ENCODE measurements around the gene GALM.
A peak's percentile ranks its signal among the peaks of the same experiment; 100 is the strongest.
"Not testable (repeated sequence)": the region's sequence is repeated elsewhere in the genome, so short reads cannot be mapped to it uniquely, and the experiment has no call there.

GALM gene

GRCh38 chr2:38665854-38666555 is at the start of gene GALM:
Gene GALM, plus strand, starts transcription at chr2:38666114. Its CDS starts 48 bp downstream, at chr2:38666162.
- DNase-seq (ENCODE audit: extremely low spot score, insufficient read length, low read depth) (peak; percentile 32), FAIRE-seq (peak; percentile 79)

GRCh38 chr2:38617301-38617700 is 48.6 kb upstream of the GALM start:
- DNase-seq (ENCODE audit: extremely low spot score, insufficient read length, low read depth) (no peak), FAIRE-seq (no peak)

- FAIRE-seq: peak; percentile 29
- DNase-seq (ENCODE audit: extremely low spot score, insufficient read length, low read depth): no peak
Observed at GRCh38 chr2:38619458-38620164, 46.3 kb upstream of the GALM start.

- no peak for FAIRE-seq
- no peak for DNase-seq (ENCODE audit: extremely low spot score, insufficient read length, low read depth)
Observed at GRCh38 chr2:38620282-38620977, 45.5 kb upstream of the GALM start.

GRCh38 chr2:38621018-38621417 is 44.9 kb upstream of the GALM start:
- DNase-seq (ENCODE audit: extremely low spot score, insufficient read length, low read depth) (no peak), FAIRE-seq (no peak)

GRCh38 chr2:38622210-38622609 is 43.7 kb upstream of the GALM start:
- DNase-seq (ENCODE audit: extremely low spot score, insufficient read length, low read depth) (no peak), FAIRE-seq (no peak)

GRCh38 chr2:38626326-38627035 is 39.4 kb upstream of the GALM start:
- FAIRE-seq (no peak), DNase-seq (ENCODE audit: extremely low spot score, insufficient read length, low read depth) (no peak)

- DNase-seq (ENCODE audit: extremely low spot score, insufficient read length, low read depth): no peak
- FAIRE-seq: no peak
Observed at GRCh38 chr2:38627391-38627790, 38.5 kb upstream of the GALM start.

GRCh38 chr2:38629684-38630083 is 36.2 kb upstream of the GALM start:
- FAIRE-seq: no peak
- no peak for DNase-seq (ENCODE audit: extremely low spot score, insufficient read length, low read depth)

- FAIRE-seq: peak; percentile 49
- no peak for DNase-seq (ENCODE audit: extremely low spot score, insufficient read length, low read depth)
Observed at GRCh38 chr2:38631976-38632375, 33.9 kb upstream of the GALM start.

- no peak for FAIRE-seq
- no peak for DNase-seq (ENCODE audit: extremely low spot score, insufficient read length, low read depth)
Observed at GRCh38 chr2:38632980-38633379, 32.9 kb upstream of the GALM start.

- no peak for DNase-seq (ENCODE audit: extremely low spot score, insufficient read length, low read depth)
- no peak for FAIRE-seq
Observed at GRCh38 chr2:38633895-38634294, 32.0 kb upstream of the GALM start.

GRCh38 chr2:38634684-38635083 is 31.2 kb upstream of the GALM start:
- FAIRE-seq: peak; percentile 97
- peak; percentile 50 for DNase-seq (ENCODE audit: extremely low spot score, insufficient read length, low read depth)

GRCh38 chr2:38635139-38635538 is 30.8 kb upstream of the GALM start:
- DNase-seq (ENCODE audit: extremely low spot score, insufficient read length, low read depth) (no peak), FAIRE-seq (no peak)

- no peak for FAIRE-seq
- no peak for DNase-seq (ENCODE audit: extremely low spot score, insufficient read length, low read depth)
Observed at GRCh38 chr2:38636069-38636468, 29.8 kb upstream of the GALM start.

- not testable (repeated sequence) for FAIRE-seq; DNase-seq (ENCODE audit: extremely low spot score, insufficient read length, low read depth)
Observed at GRCh38 chr2:38642373-38643017, 23.4 kb upstream of the GALM start.

- DNase-seq (ENCODE audit: extremely low spot score, insufficient read length, low read depth) (no peak), FAIRE-seq (no peak)
Observed at GRCh38 chr2:38643021-38643671, 22.8 kb upstream of the GALM start.

GRCh38 chr2:38643683-38644511 is 22.0 kb upstream of the GALM start:
- not testable (repeated sequence) for DNase-seq (ENCODE audit: extremely low spot score, insufficient read length, low read depth); FAIRE-seq

All from GM18507 (cell line).